T47D (cell line): ENCODE measurements around the gene ADK.
"Not testable (repeated sequence)": the region's sequence is repeated elsewhere in the genome, so short reads cannot be mapped to it uniquely, and the experiment has no call there.

Experiments
- DNase-seq, 2 experiments: peaks; one replicate each; pipeline versions ENCODE4 v3.0.0 to v3.0.0-alpha.2; 2011 to 2012; ENCODE audit warnings: low read depth in 1 of 2, low spot score in 1 of 2
- JUND ChIP-seq: IDR thresholded peaks from 2 replicates; pipeline ENCODE4 v1.6.1; 2012; ENCODE audit warnings: low read depth
- in situ Hi-C: cut with HindIII; loops from 2 replicates; pipeline ENCODE4 v1.10.0; 2016; ENCODE audit warnings: low sequenced_read_pairs, low pct_unique_long_range_greater_than_20kb

Gene ADK

GRCh38 chr10:74121368-74121767 lies 29.7 kb upstream of the ADK start:
- no peak for TF ChIP-seq JUND
- DNase-seq: no peak
- in situ Hi-C loops: no loop called here

- no peak for TF ChIP-seq JUND
- in situ Hi-C loops: no loop called here
- DNase-seq: no peak
Observed at GRCh38 chr10:74122060-74122459, 29.0 kb upstream of the ADK start.

- in situ Hi-C loops: no loop called here
- no peak for DNase-seq
- no peak for TF ChIP-seq JUND
Observed at GRCh38 chr10:74123081-74123480, 27.9 kb upstream of the ADK start.

- in situ Hi-C loops: no loop called here
- no peak for TF ChIP-seq JUND
- DNase-seq: no peak
Observed at GRCh38 chr10:74133923-74134820, 16.8 kb upstream of the ADK start.

- DNase-seq: no peak
- in situ Hi-C loops: no loop called here
- TF ChIP-seq JUND: no peak
Observed at GRCh38 chr10:74135452-74135851, 15.6 kb upstream of the ADK start.

GRCh38 chr10:74137992-74138391 lies 13.0 kb upstream of the ADK start:
- DNase-seq: peak in 1 of 2 experiments; percentile 19
- in situ Hi-C loops: no loop called here
- no peak for TF ChIP-seq JUND

- in situ Hi-C loops: not testable (repeated sequence)
Observed at GRCh38 chr10:74138596-74138995, 12.4 kb upstream of the ADK start.

GRCh38 chr10:74139981-74140380 lies 11.0 kb upstream of the ADK start:
- no peak for DNase-seq
- no peak for TF ChIP-seq JUND
- in situ Hi-C loops: no loop called here

More at GRCh38 chr10:74138596-74138995, 12.4 kb upstream of the ADK start:
- not testable (repeated sequence) for DNase-seq

GRCh38 chr10:74140553-74140952 lies 10.5 kb upstream of the ADK start:
- DNase-seq: no peak
- in situ Hi-C loops: no loop called here
- no peak for TF ChIP-seq JUND

GRCh38 chr10:74145133-74145532 lies 5.9 kb upstream of the ADK start:
- no peak for TF ChIP-seq JUND
- no peak for DNase-seq
- in situ Hi-C loops: no loop called here

- in situ Hi-C loops: not testable (repeated sequence)
Observed at GRCh38 chr10:74146980-74147379, 4.0 kb upstream of the ADK start.

GRCh38 chr10:74150204-74150989 lies 624 bp upstream of the ADK start, which contains the start of gene AP3M1:
Gene AP3M1, minus strand, starts transcription at chr10:74150828. Its CDS starts 12,449 bp downstream, at chr10:74138379.
- no peak for TF ChIP-seq JUND
- in situ Hi-C loops: no loop called here
- DNase-seq: peak in 1 of 2 experiments; percentile 88

More at GRCh38 chr10:74146980-74147379, 4.0 kb upstream of the ADK start:
- not testable (repeated sequence) for DNase-seq
